GM13977 (cell line): ENCODE data around the gene PPP1R14B.

ENCODE experiments used
- DNase-seq: peaks from one replicate; pipeline ENCODE4 v3.0.0; 2012; ENCODE audit warnings: low spot score
- in situ Hi-C: fragments of 300-500 bp; cut with MboI; formaldehyde crosslinking; loops from one replicate; pipeline ENCODE4 v1.12.0; 2022; ENCODE audit warnings: low sequenced_read_pairs, low pct_unique_long_range_greater_than_20kb, mixed read lengths, inconsistent platforms; ENCODE audit not compliant: unreplicated experiment
- TF ChIP-seq, protein P1 (sequence below): IDR thresholded peaks from 2 replicates; pipeline ENCODE4 v1.5.1; 2012; ENCODE audit warnings: mild to moderate bottlenecking, control low read depth; ENCODE audit not compliant: insufficient read depth; ENCODE audit errors: extremely low read depth, missing control alignments

The PPP1R14B gene

GRCh38 chr11:64252003-64252872 is 5.5 kb upstream of the PPP1R14B start:
- DNase-seq, result peak; percentile 70

GRCh38 chr11:64251753-64252002 is 4.9 kb upstream of the PPP1R14B start:
- no peak for DNase-seq
- TF ChIP-seq, protein P1, sequence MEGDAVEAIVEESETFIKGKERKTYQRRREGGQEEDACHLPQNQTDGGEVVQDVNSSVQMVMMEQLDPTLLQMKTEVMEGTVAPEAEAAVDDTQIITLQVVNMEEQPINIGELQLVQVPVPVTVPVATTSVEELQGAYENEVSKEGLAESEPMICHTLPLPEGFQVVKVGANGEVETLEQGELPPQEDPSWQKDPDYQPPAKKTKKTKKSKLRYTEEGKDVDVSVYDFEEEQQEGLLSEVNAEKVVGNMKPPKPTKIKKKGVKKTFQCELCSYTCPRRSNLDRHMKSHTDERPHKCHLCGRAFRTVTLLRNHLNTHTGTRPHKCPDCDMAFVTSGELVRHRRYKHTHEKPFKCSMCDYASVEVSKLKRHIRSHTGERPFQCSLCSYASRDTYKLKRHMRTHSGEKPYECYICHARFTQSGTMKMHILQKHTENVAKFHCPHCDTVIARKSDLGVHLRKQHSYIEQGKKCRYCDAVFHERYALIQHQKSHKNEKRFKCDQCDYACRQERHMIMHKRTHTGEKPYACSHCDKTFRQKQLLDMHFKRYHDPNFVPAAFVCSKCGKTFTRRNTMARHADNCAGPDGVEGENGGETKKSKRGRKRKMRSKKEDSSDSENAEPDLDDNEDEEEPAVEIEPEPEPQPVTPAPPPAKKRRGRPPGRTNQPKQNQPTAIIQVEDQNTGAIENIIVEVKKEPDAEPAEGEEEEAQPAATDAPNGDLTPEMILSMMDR, result no peak
- in situ Hi-C loops, result no loop called here

More at GRCh38 chr11:64252003-64252872, 5.5 kb upstream of the PPP1R14B start:
- TF ChIP-seq, protein P1, result peak; percentile 40
- in situ Hi-C loops, result no loop called here

DNA sequence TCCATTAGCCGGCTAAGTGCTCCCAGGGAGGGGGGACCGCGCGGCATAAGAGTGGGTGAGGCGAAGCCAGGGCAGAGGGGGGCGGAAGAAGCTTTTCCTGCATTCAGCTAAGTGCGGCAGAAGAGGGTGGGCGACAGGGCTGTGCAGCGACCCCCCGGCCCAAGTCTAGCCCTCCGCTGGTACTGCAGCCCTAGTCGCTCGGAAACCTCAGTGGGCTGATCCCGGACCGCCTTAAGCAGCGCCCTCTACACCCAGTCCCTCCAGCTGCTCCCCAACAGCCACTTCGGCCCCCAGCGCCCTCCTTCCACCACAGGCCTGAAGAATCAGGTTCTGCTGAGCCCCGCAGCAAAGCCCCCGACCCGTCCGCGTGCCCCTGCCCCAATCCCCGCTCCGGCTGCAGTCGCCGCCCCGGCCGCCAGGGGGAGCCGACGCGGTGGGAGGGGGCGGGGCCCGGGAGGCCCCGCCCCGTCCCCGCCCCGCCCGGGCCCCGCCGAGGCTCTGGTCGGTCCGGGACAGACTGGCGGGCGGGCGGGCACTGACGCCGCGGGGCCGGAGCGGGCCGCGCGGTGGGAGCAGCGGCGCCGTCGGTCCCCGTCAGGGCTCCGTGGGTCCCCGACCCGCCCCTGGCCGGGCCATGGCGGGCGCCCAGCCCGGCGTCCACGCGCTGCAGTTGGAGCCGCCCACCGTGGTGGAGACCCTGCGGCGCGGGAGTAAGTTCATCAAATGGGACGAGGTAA is 4.4 kb upstream of the PPP1R14B start, which contains the start of gene PLCB3:
Gene PLCB3, plus strand, starts transcription at position 515 of the 737 bp plus-strand sequence. Its CDS starts 120 bp downstream, at position 635.
- DNase-seq, result peak; percentile 96
- in situ Hi-C loops, result no loop called here
- TF ChIP-seq, protein P1, result peak; percentile 73

DNA sequence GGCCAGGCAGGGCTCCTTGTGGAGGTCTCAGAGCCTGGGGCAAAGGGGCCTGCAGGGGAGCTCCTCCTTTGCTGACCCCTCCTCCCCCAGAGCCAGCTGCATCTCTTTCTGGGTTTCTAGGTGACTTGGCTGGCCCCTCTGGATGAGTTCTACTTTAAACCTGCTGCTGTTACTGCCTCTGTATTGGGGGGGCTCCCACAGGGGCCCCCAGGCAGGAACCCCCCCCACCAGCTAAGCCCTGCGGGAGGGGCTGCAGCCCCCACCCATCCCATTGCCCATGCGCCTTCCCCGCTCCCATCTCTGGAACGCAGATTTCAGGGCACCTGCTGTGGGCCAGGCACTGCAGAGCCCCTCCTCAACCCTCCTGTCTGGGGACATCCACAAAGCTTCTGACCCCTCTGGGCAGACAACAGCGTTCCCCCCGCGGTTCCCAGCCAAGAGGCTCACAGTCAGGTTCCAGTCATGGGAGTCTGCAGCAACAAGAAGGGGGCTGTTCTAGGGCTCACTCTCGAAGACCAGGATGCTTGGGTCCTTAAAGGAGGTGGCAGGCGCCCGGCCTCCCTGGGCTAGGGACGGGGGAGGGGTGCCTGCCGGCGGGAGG is 3.8 kb upstream of the PPP1R14B start:
- DNase-seq, result peak; percentile 29
- TF ChIP-seq, protein P1, result no peak
- in situ Hi-C loops, result no loop called here

DNA sequence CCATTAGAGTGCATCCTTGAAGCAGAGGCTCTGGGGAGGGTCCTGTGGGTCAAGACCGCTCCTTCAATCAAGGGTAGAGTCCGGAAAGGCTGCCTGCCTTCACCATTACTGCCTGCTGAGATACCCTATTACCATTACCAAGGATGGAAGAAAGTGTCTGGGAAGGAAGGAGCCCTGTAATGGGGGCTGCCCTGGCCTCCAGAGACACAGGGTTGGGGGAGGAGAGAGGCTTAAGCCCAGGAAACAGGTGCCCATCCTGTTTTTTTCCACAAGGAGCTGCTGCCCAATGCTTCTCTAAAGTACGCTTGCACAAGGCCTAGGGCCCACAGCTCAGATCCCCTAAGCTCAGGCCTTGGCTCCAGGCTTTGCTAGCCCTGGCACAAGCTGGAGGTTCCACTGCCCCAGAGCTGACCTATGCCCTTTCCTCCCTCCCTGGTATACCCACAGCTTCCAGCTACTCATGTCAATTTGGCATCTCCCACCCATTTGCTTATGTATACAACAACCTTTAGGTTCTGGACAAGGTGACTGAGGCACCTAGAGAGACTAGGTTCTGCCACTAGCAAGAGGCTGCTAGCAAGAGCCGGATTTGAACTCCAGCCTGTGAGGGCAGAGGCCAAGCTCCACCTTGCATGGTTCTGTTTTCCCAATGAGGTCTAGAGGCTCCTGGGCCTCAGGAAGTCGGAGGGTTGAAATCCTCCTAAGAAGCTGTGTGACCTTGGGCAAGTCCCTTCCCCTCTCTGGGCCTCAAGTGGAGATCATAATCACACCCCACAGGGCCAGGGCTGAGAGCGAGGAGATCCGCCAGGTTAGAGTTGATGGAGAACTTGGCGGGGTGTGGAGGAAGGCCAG is 3.0 kb upstream of the PPP1R14B start:
- TF ChIP-seq, protein P1, result no peak
- no peak for DNase-seq
- in situ Hi-C loops, result no loop called here

DNA sequence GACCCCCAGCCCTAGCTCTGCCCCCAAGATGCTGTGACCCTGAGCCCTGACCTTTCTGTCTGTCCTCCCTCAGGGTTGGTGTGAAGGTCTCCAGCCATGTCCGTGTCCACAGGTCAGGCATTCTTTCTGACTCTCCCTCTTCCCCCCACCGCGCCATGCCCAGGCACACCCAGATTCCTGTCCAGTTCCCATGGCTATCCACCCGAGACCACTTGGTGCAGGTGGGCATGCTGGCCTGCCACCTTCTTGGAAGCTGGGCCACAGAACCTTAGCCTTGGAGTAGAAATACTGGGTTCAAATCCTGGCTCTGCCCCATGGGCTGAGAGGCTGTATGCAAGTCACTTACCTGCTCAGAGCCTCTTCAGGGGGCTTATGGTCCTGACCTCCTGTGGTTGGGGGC is 2.3 kb upstream of the PPP1R14B start:
- no peak for DNase-seq
- in situ Hi-C loops, result no loop called here
- TF ChIP-seq, protein P1, result no peak
